ENCODE measurements around the gene INPP4B. TPM values are rescaled to one million over a fixed set of nuclear protein-coding genes. Genes with fewer than 3 reads are reported as not detected.

INPP4B gene
- total RNA-seq, 1 experiment from 2014 or later = 14.3 TPM

DNA sequence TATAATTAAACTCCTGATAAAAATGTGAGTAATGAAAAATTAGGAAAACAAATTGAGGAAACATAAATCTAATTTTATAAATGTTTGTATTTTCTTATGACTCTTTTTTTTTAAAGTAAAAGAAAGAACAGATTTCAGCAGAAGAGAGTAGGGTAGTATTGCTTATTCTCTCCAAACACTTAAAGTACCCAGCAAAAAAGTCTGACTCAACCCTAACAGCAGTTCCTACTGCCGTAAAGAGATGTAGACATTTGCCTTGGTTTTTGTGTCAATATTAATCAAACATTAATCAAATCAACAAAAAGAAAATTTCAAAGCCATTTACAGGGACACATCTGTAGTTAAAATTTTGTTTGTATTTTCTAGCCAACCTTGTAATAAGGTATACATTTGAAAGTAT is 701.3 kb downstream of the INPP4B start:
- H3K36me3 ChIP-seq (ENCODE audit: control insufficient read depth in 1 of 2, insufficient read depth in 2 of 2, low read length in 2 of 2) = no peaks in the 10 kb centered on the region
- H3K79me2 ChIP-seq (ENCODE audit: insufficient read depth, low read length) = no peaks in the 10 kb centered on the region
- H3K9ac ChIP-seq (ENCODE audit: low read length) = no peak overlapping the region
- ChIA-PET POLR2A (no interaction called here), RAD21 (ENCODE audit: low non-redundant PET in 1 of 2, low total read pairs in 2 of 2, uncharacterized antibody in 2 of 2, unreplicated experiment in 2 of 2) (no interaction called here), CTCF (no interaction called here)
- H3K4me3 ChIP-seq (replicated peaks in 1 of 2; ENCODE audit: low read depth in 1 of 2, low read length in 2 of 2) = no peak overlapping the region
- no peaks in the 10 kb centered on the region for H4K20me1 ChIP-seq (ENCODE audit: insufficient read depth)
- no peaks in the 10 kb centered on the region for H3K27me3 ChIP-seq (ENCODE audit: insufficient read depth, low read length)
- intact Hi-C loops (cut with micrococcal nuclease) = no loop called here
- H3K4me2 ChIP-seq (ENCODE audit: low read length) = no peak overlapping the region
- no peak overlapping the region for H3K27ac ChIP-seq (ENCODE audit: low read depth, low read length)
- DNase-seq (ENCODE audit: low read depth, low spot score) (no peak), ATAC-seq (no peak)
- H3K9me2 ChIP-seq (ENCODE audit: insufficient read depth) = 0 out of 2 replicates have a peak, but pooled peaks cover under 1% of the 10 kb centered on the region
- no TSS peak for BruUV-seq (replicated peaks)
- TF ChIP-seq EZH2phosphoT487 (IDR thresholded peaks at IDR 0.05; ENCODE audit: borderline replicate concordance) = no peak
- no peaks in the 10 kb centered on the region for H3K4me1 ChIP-seq (ENCODE audit: control insufficient read depth in 1 of 2, insufficient read depth in 2 of 2, low read length in 2 of 2)
- no peaks in the 10 kb centered on the region for H3K9me3 ChIP-seq (ENCODE audit: control insufficient read depth in 1 of 2, insufficient read depth in 1 of 2, low read depth in 1 of 2, low read length in 2 of 2)
- H2AFZ ChIP-seq (ENCODE audit: low read depth, low read length, poor library complexity, severe bottlenecking) = no peak overlapping the region

DNA sequence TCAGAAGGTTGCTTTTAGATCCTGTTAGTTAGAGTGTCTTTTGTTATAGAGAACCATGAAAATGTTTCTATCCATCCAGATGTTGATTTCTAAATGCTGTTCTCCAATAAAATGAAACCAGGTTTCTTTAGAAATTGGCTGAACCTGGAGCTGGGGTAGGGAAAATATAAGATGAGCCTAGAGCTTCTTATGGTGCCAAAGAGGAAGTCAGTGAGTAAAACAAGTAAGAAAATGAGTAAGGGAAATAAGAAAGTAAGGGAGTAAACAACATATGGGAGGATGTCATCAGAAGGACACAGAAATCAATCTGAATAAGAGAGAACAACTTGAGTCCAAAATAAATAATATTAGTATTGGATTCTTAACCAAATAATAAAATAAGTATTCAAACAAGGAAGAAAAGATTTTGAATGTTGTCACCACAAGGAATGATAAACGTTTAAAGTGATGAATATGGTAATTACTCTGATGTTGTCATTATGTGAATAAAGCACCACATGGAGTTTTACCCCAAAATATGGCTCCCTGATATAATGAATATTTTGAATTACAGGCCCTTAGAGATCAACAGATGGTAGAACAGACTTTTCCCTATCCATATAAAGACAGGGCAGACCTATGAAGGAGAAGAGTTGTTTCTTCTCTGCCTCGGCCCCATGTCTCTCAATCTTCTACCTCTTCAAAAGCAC is 703.6 kb downstream of the INPP4B start:
- H3K9me2 ChIP-seq (ENCODE audit: insufficient read depth) = 0 out of 2 replicates have a peak, but pooled peaks cover 2% of the 10 kb centered on the region
- no peaks in the 10 kb centered on the region for H3K27me3 ChIP-seq (ENCODE audit: insufficient read depth, low read length)
- ATAC-seq (no peak), DNase-seq (ENCODE audit: low read depth, low spot score) (no peak)
- no peak overlapping the region for H2AFZ ChIP-seq (ENCODE audit: low read depth, low read length, poor library complexity, severe bottlenecking)
- no peaks in the 10 kb centered on the region for H3K4me1 ChIP-seq (ENCODE audit: control insufficient read depth in 1 of 2, insufficient read depth in 2 of 2, low read length in 2 of 2)
- no peak overlapping the region for H3K27ac ChIP-seq (ENCODE audit: low read depth, low read length)
- intact Hi-C loops (cut with micrococcal nuclease) = no loop called here
- H3K79me2 ChIP-seq (ENCODE audit: insufficient read depth, low read length) = no peaks in the 10 kb centered on the region
- no peak overlapping the region for H3K9ac ChIP-seq (ENCODE audit: low read length)
- H3K36me3 ChIP-seq (ENCODE audit: control insufficient read depth in 1 of 2, insufficient read depth in 2 of 2, low read length in 2 of 2) = no peaks in the 10 kb centered on the region
- CTCF ChIA-PET = no interaction called here
- POLR2A ChIA-PET = no interaction called here
- H4K20me1 ChIP-seq (ENCODE audit: insufficient read depth) = no peaks in the 10 kb centered on the region
- no TSS peak for BruUV-seq (replicated peaks)
- H3K9me3 ChIP-seq (ENCODE audit: control insufficient read depth in 1 of 2, insufficient read depth in 1 of 2, low read depth in 1 of 2, low read length in 2 of 2) = no peaks in the 10 kb centered on the region
- RAD21 ChIA-PET (ENCODE audit: low non-redundant PET in 1 of 2, low total read pairs in 2 of 2, uncharacterized antibody in 2 of 2, unreplicated experiment in 2 of 2) = no interaction called here
- H3K4me2 ChIP-seq (ENCODE audit: low read length) = no peak overlapping the region
- H3K4me3 ChIP-seq (replicated peaks in 1 of 2; ENCODE audit: low read depth in 1 of 2, low read length in 2 of 2) = no peak overlapping the region
- TF ChIP-seq SP1 (IDR thresholded peaks at IDR 0.05; ENCODE audit: low read depth) (no peak), CEBPB (IDR thresholded peaks at IDR 0.05; ENCODE audit: low read depth) (no peak), POLR2AphosphoS5 (IDR thresholded peaks at IDR 0.05; ENCODE audit: low read depth, low read length) (no peak), EZH2 (IDR thresholded peaks at IDR 0.05) (no peak), CBX3 (IDR thresholded peaks at IDR 0.05; ENCODE audit: low read depth) (no peak), ZFX (IDR thresholded peaks at IDR 0.05) (no peak), TCF7L2 (IDR thresholded peaks at IDR 0.05; ENCODE audit: borderline replicate concordance, extremely low read depth, insufficient read depth, insufficient read length) (no peak)
- TF ChIP-seq, protein P1, sequence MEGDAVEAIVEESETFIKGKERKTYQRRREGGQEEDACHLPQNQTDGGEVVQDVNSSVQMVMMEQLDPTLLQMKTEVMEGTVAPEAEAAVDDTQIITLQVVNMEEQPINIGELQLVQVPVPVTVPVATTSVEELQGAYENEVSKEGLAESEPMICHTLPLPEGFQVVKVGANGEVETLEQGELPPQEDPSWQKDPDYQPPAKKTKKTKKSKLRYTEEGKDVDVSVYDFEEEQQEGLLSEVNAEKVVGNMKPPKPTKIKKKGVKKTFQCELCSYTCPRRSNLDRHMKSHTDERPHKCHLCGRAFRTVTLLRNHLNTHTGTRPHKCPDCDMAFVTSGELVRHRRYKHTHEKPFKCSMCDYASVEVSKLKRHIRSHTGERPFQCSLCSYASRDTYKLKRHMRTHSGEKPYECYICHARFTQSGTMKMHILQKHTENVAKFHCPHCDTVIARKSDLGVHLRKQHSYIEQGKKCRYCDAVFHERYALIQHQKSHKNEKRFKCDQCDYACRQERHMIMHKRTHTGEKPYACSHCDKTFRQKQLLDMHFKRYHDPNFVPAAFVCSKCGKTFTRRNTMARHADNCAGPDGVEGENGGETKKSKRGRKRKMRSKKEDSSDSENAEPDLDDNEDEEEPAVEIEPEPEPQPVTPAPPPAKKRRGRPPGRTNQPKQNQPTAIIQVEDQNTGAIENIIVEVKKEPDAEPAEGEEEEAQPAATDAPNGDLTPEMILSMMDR (IDR thresholded peaks at IDR 0.05 in 2 of 3, conservative IDR thresholded peaks at IDR 0.05 in 1 of 3; ENCODE audit: borderline replicate concordance in 1 of 3, insufficient read depth in 1 of 3, low read depth in 2 of 3, low read length in 2 of 3) = no peak
- TF ChIP-seq, protein P2, sequence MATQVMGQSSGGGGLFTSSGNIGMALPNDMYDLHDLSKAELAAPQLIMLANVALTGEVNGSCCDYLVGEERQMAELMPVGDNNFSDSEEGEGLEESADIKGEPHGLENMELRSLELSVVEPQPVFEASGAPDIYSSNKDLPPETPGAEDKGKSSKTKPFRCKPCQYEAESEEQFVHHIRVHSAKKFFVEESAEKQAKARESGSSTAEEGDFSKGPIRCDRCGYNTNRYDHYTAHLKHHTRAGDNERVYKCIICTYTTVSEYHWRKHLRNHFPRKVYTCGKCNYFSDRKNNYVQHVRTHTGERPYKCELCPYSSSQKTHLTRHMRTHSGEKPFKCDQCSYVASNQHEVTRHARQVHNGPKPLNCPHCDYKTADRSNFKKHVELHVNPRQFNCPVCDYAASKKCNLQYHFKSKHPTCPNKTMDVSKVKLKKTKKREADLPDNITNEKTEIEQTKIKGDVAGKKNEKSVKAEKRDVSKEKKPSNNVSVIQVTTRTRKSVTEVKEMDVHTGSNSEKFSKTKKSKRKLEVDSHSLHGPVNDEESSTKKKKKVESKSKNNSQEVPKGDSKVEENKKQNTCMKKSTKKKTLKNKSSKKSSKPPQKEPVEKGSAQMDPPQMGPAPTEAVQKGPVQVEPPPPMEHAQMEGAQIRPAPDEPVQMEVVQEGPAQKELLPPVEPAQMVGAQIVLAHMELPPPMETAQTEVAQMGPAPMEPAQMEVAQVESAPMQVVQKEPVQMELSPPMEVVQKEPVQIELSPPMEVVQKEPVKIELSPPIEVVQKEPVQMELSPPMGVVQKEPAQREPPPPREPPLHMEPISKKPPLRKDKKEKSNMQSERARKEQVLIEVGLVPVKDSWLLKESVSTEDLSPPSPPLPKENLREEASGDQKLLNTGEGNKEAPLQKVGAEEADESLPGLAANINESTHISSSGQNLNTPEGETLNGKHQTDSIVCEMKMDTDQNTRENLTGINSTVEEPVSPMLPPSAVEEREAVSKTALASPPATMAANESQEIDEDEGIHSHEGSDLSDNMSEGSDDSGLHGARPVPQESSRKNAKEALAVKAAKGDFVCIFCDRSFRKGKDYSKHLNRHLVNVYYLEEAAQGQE (IDR thresholded peaks at IDR 0.05; ENCODE audit: low read depth) = no peak
- TF ChIP-seq, protein P3, sequence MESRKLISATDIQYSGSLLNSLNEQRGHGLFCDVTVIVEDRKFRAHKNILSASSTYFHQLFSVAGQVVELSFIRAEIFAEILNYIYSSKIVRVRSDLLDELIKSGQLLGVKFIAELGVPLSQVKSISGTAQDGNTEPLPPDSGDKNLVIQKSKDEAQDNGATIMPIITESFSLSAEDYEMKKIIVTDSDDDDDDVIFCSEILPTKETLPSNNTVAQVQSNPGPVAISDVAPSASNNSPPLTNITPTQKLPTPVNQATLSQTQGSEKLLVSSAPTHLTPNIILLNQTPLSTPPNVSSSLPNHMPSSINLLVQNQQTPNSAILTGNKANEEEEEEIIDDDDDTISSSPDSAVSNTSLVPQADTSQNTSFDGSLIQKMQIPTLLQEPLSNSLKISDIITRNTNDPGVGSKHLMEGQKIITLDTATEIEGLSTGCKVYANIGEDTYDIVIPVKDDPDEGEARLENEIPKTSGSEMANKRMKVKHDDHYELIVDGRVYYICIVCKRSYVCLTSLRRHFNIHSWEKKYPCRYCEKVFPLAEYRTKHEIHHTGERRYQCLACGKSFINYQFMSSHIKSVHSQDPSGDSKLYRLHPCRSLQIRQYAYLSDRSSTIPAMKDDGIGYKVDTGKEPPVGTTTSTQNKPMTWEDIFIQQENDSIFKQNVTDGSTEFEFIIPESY (IDR thresholded peaks at IDR 0.05; ENCODE audit: extremely low read depth, insufficient replicate concordance, low read length) = no peak
- TF ChIP-seq, protein P4, sequence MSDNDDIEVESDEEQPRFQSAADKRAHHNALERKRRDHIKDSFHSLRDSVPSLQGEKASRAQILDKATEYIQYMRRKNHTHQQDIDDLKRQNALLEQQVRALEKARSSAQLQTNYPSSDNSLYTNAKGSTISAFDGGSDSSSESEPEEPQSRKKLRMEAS (IDR thresholded peaks at IDR 0.05) = no peak
